Measurements from ENCODE around the gene DSTYK.

DNA sequence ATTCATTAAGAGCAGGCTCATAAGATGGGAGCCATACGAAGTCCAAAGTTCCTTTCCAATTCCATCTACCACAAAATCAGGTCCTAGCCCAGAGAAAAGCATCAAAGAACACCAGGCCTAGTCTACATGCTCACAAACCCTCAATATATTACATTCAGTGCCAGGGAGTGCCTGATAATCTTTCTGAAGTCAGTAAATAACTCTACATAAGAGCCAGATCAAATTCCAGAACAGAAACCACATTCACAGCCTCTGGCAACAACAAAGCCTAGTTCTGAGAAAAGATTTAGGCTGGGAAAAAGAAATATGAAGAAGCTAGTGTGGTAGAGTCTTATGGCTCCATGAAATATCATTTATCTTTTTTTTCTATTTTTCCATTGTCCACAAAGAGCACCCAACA is 49.2 kb downstream of the DSTYK start:
- TF ChIP-seq CTCF (conservative IDR thresholded peaks at IDR 0.05), result no peak
- TF ChIP-seq ZFX (IDR thresholded peaks at IDR 0.05), result no peak

Data from C4-2B (cell line).